OCI-LY3 (cell line): ENCODE results near the gene SELENON.

Source experiments
- EZH2phosphoT487 ChIP-seq: fragments of 200-600 bp; shearing (Covaris generic); IDR thresholded peaks from 2 replicates; pipeline ENCODE4 v1.6.1; 2018; ENCODE audit warnings: antibody characterized with exemption, mixed run types, low read depth
- TF ChIP-seq, protein P1 (sequence below): fragments of 200-600, 300-600 bp; sonication (generic); IDR thresholded peaks from 2 replicates; pipeline ENCODE4 v1.5.1; 2014; ENCODE audit warnings: antibody characterized with exemption, low read length, low read depth

- TF ChIP-seq, protein P1, sequence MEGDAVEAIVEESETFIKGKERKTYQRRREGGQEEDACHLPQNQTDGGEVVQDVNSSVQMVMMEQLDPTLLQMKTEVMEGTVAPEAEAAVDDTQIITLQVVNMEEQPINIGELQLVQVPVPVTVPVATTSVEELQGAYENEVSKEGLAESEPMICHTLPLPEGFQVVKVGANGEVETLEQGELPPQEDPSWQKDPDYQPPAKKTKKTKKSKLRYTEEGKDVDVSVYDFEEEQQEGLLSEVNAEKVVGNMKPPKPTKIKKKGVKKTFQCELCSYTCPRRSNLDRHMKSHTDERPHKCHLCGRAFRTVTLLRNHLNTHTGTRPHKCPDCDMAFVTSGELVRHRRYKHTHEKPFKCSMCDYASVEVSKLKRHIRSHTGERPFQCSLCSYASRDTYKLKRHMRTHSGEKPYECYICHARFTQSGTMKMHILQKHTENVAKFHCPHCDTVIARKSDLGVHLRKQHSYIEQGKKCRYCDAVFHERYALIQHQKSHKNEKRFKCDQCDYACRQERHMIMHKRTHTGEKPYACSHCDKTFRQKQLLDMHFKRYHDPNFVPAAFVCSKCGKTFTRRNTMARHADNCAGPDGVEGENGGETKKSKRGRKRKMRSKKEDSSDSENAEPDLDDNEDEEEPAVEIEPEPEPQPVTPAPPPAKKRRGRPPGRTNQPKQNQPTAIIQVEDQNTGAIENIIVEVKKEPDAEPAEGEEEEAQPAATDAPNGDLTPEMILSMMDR = no peak
- TF ChIP-seq EZH2phosphoT487 = no peak
These were observed 25.6 kb downstream of the SELENON start for GRCh38 chr1:25825605-25826004.
